ENCODE data around the gene XXYLT1.

The XXYLT1 gene

GRCh38 chr3:195069501-195070251 lies 201.3 kb downstream of the XXYLT1 start:
- ChIA-PET CTCF (no interaction called here), POLR2A (no interaction called here)
- TF ChIP-seq LEF1 (IDR thresholded peaks at IDR 0.05; ENCODE audit: borderline replicate concordance) (no peak), PKNOX1 (IDR thresholded peaks at IDR 0.05) (no peak), SP1 (IDR thresholded peaks at IDR 0.05) (no peak), ARNT (IDR thresholded peaks at IDR 0.05) (no peak), FOXA1 (IDR thresholded peaks at IDR 0.05) (no peak), FOXK2 (IDR thresholded peaks at IDR 0.05) (no peak), ELF4 (IDR thresholded peaks at IDR 0.05) (no peak), CTBP1 (IDR thresholded peaks at IDR 0.05; ENCODE audit: borderline replicate concordance) (no peak), HDGF (IDR thresholded peaks at IDR 0.05; ENCODE audit: borderline replicate concordance) (no peak), TARDBP (IDR thresholded peaks at IDR 0.05) (no peak), FOXM1 (IDR thresholded peaks at IDR 0.05; ENCODE audit: borderline replicate concordance) (no peak), BHLHE40 (IDR thresholded peaks at IDR 0.05; ENCODE audit: borderline replicate concordance) (no peak), NFRKB (IDR thresholded peaks at IDR 0.05) (no peak), L3MBTL2 (conservative IDR thresholded peaks at IDR 0.05) (no peak)
- DNase-seq (ENCODE audit: extremely low spot score) = no peak

GRCh38 chr3:195068084-195069080 lies 202.6 kb downstream of the XXYLT1 start:
- CTCF ChIA-PET = no interaction called here

GRCh38 chr3:195066441-195066841 lies 204.5 kb downstream of the XXYLT1 start:
- no peak for TF ChIP-seq SP1 (IDR thresholded peaks at IDR 0.05)
- no peak for TF ChIP-seq PKNOX1 (IDR thresholded peaks at IDR 0.05)
- no peak for TF ChIP-seq ZNF384 (IDR thresholded peaks at IDR 0.05)
- no peak for TF ChIP-seq FOXK2 (IDR thresholded peaks at IDR 0.05)
- no peak for TF ChIP-seq LEF1 (IDR thresholded peaks at IDR 0.05; ENCODE audit: borderline replicate concordance)
- POLR2A ChIA-PET = no interaction called here
- DNase-seq (ENCODE audit: extremely low spot score) = no peak
- CTCF ChIA-PET = no interaction called here

More at GRCh38 chr3:195068084-195069080, 202.6 kb downstream of the XXYLT1 start:
- no peak for DNase-seq (ENCODE audit: extremely low spot score)
- TF ChIP-seq SUZ12 (IDR thresholded peaks at IDR 0.05) (no peak), PKNOX1 (IDR thresholded peaks at IDR 0.05) (no peak), TARDBP (IDR thresholded peaks at IDR 0.05) (no peak), ZNF384 (IDR thresholded peaks at IDR 0.05) (no peak), ELF4 (IDR thresholded peaks at IDR 0.05) (no peak), SP1 (IDR thresholded peaks at IDR 0.05) (no peak), HDGF (IDR thresholded peaks at IDR 0.05; ENCODE audit: borderline replicate concordance) (no peak), BHLHE40 (IDR thresholded peaks at IDR 0.05; ENCODE audit: borderline replicate concordance) (no peak), LEF1 (IDR thresholded peaks at IDR 0.05; ENCODE audit: borderline replicate concordance) (no peak), NFRKB (IDR thresholded peaks at IDR 0.05) (no peak), FOXK2 (IDR thresholded peaks at IDR 0.05) (no peak), CTBP1 (IDR thresholded peaks at IDR 0.05; ENCODE audit: borderline replicate concordance) (no peak), FOXM1 (IDR thresholded peaks at IDR 0.05; ENCODE audit: borderline replicate concordance) (no peak), L3MBTL2 (conservative IDR thresholded peaks at IDR 0.05) (no peak)
- POLR2A ChIA-PET = no interaction called here

GRCh38 chr3:195065864-195066185 lies 205.1 kb downstream of the XXYLT1 start:
- no peak for DNase-seq (ENCODE audit: extremely low spot score)
- CTCF ChIA-PET = no interaction called here
- POLR2A ChIA-PET = no interaction called here
- TF ChIP-seq FOXK2 (IDR thresholded peaks at IDR 0.05) (no peak), SUZ12 (IDR thresholded peaks at IDR 0.05) (no peak), ZNF384 (IDR thresholded peaks at IDR 0.05) (no peak), SP1 (IDR thresholded peaks at IDR 0.05) (no peak), LEF1 (IDR thresholded peaks at IDR 0.05; ENCODE audit: borderline replicate concordance) (no peak), BHLHE40 (IDR thresholded peaks at IDR 0.05; ENCODE audit: borderline replicate concordance) (no peak), ARNT (IDR thresholded peaks at IDR 0.05) (no peak), NFRKB (IDR thresholded peaks at IDR 0.05) (no peak), PKNOX1 (IDR thresholded peaks at IDR 0.05) (no peak), HDGF (IDR thresholded peaks at IDR 0.05; ENCODE audit: borderline replicate concordance) (no peak), CTBP1 (IDR thresholded peaks at IDR 0.05; ENCODE audit: borderline replicate concordance) (no peak), TARDBP (IDR thresholded peaks at IDR 0.05) (no peak), FOXM1 (IDR thresholded peaks at IDR 0.05; ENCODE audit: borderline replicate concordance) (no peak)

GRCh38 chr3:195065142-195065863 lies 205.7 kb downstream of the XXYLT1 start:
- CTCF ChIA-PET = no interaction called here
- POLR2A ChIA-PET = no interaction called here
- DNase-seq (ENCODE audit: extremely low spot score) = no peak
- TF ChIP-seq LEF1 (IDR thresholded peaks at IDR 0.05; ENCODE audit: borderline replicate concordance) = no peak
- TF ChIP-seq FOXM1 (IDR thresholded peaks at IDR 0.05; ENCODE audit: borderline replicate concordance) = no peak
- TF ChIP-seq TARDBP (IDR thresholded peaks at IDR 0.05) = no peak
- TF ChIP-seq ELF4 (IDR thresholded peaks at IDR 0.05) = no peak
- no peak for TF ChIP-seq PKNOX1 (IDR thresholded peaks at IDR 0.05)
- TF ChIP-seq SP1 (IDR thresholded peaks at IDR 0.05) = no peak
- no peak for TF ChIP-seq SUZ12 (IDR thresholded peaks at IDR 0.05)
- TF ChIP-seq CTBP1 (IDR thresholded peaks at IDR 0.05; ENCODE audit: borderline replicate concordance) = no peak
- TF ChIP-seq BHLHE40 (IDR thresholded peaks at IDR 0.05; ENCODE audit: borderline replicate concordance) = no peak
- no peak for TF ChIP-seq L3MBTL2 (conservative IDR thresholded peaks at IDR 0.05)
- TF ChIP-seq FOXA1 (IDR thresholded peaks at IDR 0.05) = no peak

All from HEK293T (cell line).